GM19324 (cell line): ENCODE results near the gene F2RL3.
"Not testable (repeated sequence)": the region's sequence is repeated elsewhere in the genome, so short reads cannot be mapped to it uniquely, and the experiment has no call there.

Experiments
- ATAC-seq: cut with Tn5 transposase; IDR thresholded peaks from one replicate; pipeline ENCODE4 v1.9.1; 2021; ENCODE audit warnings: mild to moderate bottlenecking, moderate library complexity; ENCODE audit not compliant: unreplicated experiment, low FRiP score

The F2RL3 gene

GRCh38 chr19:16917401-16917800 is 28.6 kb downstream of the F2RL3 start:
- no peak for ATAC-seq

- ATAC-seq: no peak
Observed at GRCh38 chr19:16919496-16919895, 30.7 kb downstream of the F2RL3 start.

- no peak for ATAC-seq
Observed at GRCh38 chr19:16920816-16921529, 32.2 kb downstream of the F2RL3 start.

GRCh38 chr19:16921766-16922591 is 33.2 kb downstream of the F2RL3 start:
- no peak for ATAC-seq

GRCh38 chr19:16922592-16922934 is 33.8 kb downstream of the F2RL3 start:
- ATAC-seq: no peak

- no peak for ATAC-seq
Observed at GRCh38 chr19:16922949-16923348, 34.1 kb downstream of the F2RL3 start.

GRCh38 chr19:16927883-16928282 is 39.1 kb downstream of the F2RL3 start:
- no peak for ATAC-seq

- ATAC-seq: no peak
Observed at GRCh38 chr19:16928351-16928750, 39.6 kb downstream of the F2RL3 start.

- no peak for ATAC-seq
Observed at GRCh38 chr19:16928916-16929315, 40.1 kb downstream of the F2RL3 start.

- no peak for ATAC-seq
Observed at GRCh38 chr19:16930753-16931152, 42.0 kb downstream of the F2RL3 start.

- ATAC-seq: no peak
Observed at GRCh38 chr19:16931306-16931705, 42.5 kb downstream of the F2RL3 start.

GRCh38 chr19:16934489-16934888 is 45.7 kb downstream of the F2RL3 start:
- no peak for ATAC-seq

- no peak for ATAC-seq
Observed at GRCh38 chr19:16936901-16937300, 48.1 kb downstream of the F2RL3 start.

- not testable (repeated sequence) for ATAC-seq
Observed at GRCh38 chr19:16937796-16938195, 49.0 kb downstream of the F2RL3 start.

GRCh38 chr19:16938211-16938610 is 49.4 kb downstream of the F2RL3 start:
- no peak for ATAC-seq

GRCh38 chr19:16940063-16940462 is 51.3 kb downstream of the F2RL3 start:
- ATAC-seq: not testable (repeated sequence)

- ATAC-seq: no peak
Observed at GRCh38 chr19:16940626-16941025, 51.8 kb downstream of the F2RL3 start.
